Measurements from ENCODE around the gene STK40. TPM values are rescaled to one million over a fixed set of nuclear protein-coding genes. Genes with fewer than 3 reads are reported as not detected.
A peak's percentile ranks its signal among the peaks of the same experiment; 100 is the strongest.

STK40 gene
- total RNA-seq, 4 donors from 2014 or later, result 58.7 to 73.1 (median 63.0) TPM

GRCh38 chr1:36304521-36304920, 81.2 kb downstream of the STK40 start:
- peak; percentile 44 to 86 for DNase-seq (ENCODE audit: low spot score in 2 of 2)
- 67 to 68% methylated on average over 7 of the region's 7 CpGs for WGBS, 2 donors
- TF ChIP-seq POLR2A (IDR thresholded peaks at IDR 0.05), result no peak
- TF ChIP-seq, protein P1, sequence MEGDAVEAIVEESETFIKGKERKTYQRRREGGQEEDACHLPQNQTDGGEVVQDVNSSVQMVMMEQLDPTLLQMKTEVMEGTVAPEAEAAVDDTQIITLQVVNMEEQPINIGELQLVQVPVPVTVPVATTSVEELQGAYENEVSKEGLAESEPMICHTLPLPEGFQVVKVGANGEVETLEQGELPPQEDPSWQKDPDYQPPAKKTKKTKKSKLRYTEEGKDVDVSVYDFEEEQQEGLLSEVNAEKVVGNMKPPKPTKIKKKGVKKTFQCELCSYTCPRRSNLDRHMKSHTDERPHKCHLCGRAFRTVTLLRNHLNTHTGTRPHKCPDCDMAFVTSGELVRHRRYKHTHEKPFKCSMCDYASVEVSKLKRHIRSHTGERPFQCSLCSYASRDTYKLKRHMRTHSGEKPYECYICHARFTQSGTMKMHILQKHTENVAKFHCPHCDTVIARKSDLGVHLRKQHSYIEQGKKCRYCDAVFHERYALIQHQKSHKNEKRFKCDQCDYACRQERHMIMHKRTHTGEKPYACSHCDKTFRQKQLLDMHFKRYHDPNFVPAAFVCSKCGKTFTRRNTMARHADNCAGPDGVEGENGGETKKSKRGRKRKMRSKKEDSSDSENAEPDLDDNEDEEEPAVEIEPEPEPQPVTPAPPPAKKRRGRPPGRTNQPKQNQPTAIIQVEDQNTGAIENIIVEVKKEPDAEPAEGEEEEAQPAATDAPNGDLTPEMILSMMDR (IDR thresholded peaks at IDR 0.05), result no peak
- intact Hi-C loops (cut with DNase I; ENCODE audit: low total_unique reads), result no loop called here
- no peak overlapping the region for H3K4me3 ChIP-seq (ENCODE audit: low read depth, poor library complexity, severe bottlenecking)

DNA sequence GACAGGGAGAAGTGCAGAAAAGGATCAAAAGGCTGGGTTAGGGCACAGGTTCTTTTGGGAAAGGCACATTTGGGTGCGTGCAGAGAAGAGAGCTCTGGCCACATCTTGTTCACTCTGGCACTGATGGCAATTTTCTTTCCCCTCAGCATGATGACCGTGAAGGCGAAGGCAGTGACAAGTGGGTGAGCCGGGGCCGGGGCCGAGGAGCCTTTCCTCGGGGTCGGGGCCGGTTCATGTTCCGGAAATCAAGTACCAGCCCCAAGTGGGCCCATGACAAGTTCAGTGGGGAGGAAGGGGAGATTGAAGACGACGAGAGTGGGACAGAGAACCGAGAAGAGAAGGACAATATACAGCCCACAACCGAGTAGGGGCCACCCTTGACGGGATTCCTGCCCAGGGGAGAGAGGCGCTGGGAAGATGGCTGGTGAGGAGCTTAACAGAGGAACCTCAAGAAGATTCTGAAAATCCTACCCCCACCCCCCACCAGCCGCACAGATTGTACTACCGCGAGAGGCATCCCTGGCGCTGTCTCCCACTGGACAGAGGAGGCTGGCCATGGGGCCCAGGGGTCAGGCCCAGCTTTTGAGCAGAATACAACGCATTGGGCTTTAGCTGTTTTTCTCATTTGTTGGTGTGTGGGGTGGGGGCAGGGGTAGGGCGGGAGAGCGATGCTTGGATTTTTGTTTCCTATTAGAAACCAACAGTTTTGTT, 81.9 kb downstream of the STK40 start:
- H3K4me3 ChIP-seq (ENCODE audit: low read depth, poor library complexity, severe bottlenecking), result no peak overlapping the region
- peak in 1 of 2 donors; percentile 85 for DNase-seq (ENCODE audit: low spot score in 2 of 2)
- 91 to 92% methylated on average over 23 of the region's 23 CpGs for WGBS, 2 donors
- intact Hi-C loops (cut with DNase I; ENCODE audit: low total_unique reads), result no loop called here
- TF ChIP-seq POLR2A (IDR thresholded peaks at IDR 0.05), result no peak
- TF ChIP-seq, protein P1 (IDR thresholded peaks at IDR 0.05), result no peak

GRCh38 chr1:36303244-36303643, 82.5 kb downstream of the STK40 start:
- intact Hi-C loops (cut with DNase I; ENCODE audit: low total_unique reads), result no loop called here
- no peak for DNase-seq (ENCODE audit: low spot score in 2 of 2)
- WGBS, 2 donors, result 70 to 75% methylated on average over 5 of the region's 5 CpGs
- no peak overlapping the region for H3K4me3 ChIP-seq (ENCODE audit: low read depth, poor library complexity, severe bottlenecking)
- TF ChIP-seq, protein P1 (IDR thresholded peaks at IDR 0.05), result no peak
- TF ChIP-seq POLR2A (IDR thresholded peaks at IDR 0.05), result no peak

GRCh38 chr1:36301220-36301619, 84.5 kb downstream of the STK40 start:
- 64 to 67% methylated on average over 1 of the region's 1 CpG for WGBS, 2 donors
- H3K4me3 ChIP-seq (ENCODE audit: low read depth, poor library complexity, severe bottlenecking), result no peak overlapping the region
- intact Hi-C loops (cut with DNase I; ENCODE audit: low total_unique reads), result no loop called here
- DNase-seq (ENCODE audit: low spot score in 2 of 2), result no peak
- TF ChIP-seq POLR2A (IDR thresholded peaks at IDR 0.05), result no peak
- TF ChIP-seq, protein P1 (IDR thresholded peaks at IDR 0.05), result no peak

DNA sequence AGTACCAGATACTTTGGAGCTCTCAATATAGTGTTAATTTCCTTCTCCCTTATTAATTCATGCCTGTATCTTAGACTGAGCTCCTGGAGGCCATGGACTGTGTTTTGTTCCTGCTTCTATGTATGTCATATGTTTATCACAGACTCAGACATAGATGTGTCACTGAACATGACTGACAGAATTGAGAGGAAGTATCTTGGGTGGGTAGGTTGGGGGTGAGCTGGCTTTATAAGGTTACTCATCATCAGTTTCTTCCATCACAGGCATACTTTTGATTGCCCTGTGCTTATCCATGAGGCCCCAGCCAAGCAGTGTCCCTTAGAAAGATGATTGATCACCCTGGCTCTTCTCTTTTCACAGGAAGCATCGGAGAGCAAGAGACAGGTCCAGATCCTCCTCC, 85.2 kb downstream of the STK40 start:
- 76 to 77% methylated on average over 1 of the region's 1 CpG for WGBS, 2 donors
- no peak overlapping the region for H3K4me3 ChIP-seq (ENCODE audit: low read depth, poor library complexity, severe bottlenecking)
- peak in 1 of 2 donors; percentile 28 for DNase-seq (ENCODE audit: low spot score in 2 of 2)
- no peak for TF ChIP-seq POLR2A (IDR thresholded peaks at IDR 0.05)
- TF ChIP-seq, protein P1 (IDR thresholded peaks at IDR 0.05), result no peak
- intact Hi-C loops (cut with DNase I; ENCODE audit: low total_unique reads), result no loop called here

DNA sequence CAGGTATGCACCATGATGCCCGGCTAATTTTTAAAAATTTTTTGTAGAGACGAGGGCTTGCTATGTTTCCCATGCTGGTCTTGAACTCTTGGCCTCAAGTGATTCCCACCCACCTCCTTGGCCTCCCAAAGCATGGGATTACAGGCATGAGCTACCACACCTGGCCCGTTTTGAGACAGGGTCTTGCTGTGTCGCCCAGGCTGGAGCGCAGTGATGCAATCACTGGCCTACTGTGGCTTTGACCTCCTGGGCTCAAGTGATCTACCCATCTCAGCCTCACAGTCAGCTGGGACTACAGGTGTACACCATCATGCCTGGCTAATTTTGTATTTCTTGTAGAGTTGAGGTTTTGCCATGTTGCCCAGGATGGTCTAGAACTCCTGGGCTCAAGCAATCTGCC, 87.1 kb downstream of the STK40 start:
- no peak for TF ChIP-seq POLR2A (IDR thresholded peaks at IDR 0.05)
- TF ChIP-seq, protein P1 (IDR thresholded peaks at IDR 0.05), result no peak
- peak in 1 of 2 donors; percentile 61 for DNase-seq (ENCODE audit: low spot score in 2 of 2)
- intact Hi-C loops (cut with DNase I; ENCODE audit: low total_unique reads), result no loop called here
- H3K4me3 ChIP-seq (ENCODE audit: low read depth, poor library complexity, severe bottlenecking), result no peak overlapping the region
- WGBS, 2 donors, result 90 to 96% methylated on average over 5 of the region's 5 CpGs
